A673 (cell line): Measurements from ENCODE around the gene PKD2. TPM values are rescaled to one million over a fixed set of nuclear protein-coding genes. Genes with fewer than 3 reads are reported as not detected.

Source experiments
- BruUV-seq: library from RNA; stranded (reverse); fragments of 400-500 nt; replicated peaks from 2 replicates; lab custom pipeline; 2021; lab: Mats Ljungman, UMichigan
- CTCF ChIA-PET: fragments of 300-600 bp; sonication (Branson Sonifier 250); formaldehyde crosslinking; loops from one replicate; lab custom pipeline; 2022; ENCODE audit warnings: antibody characterized with exemption; lab: Charles Lee
- POLR2A ChIA-PET: fragments of 300-600 bp; sonication (Branson Sonifier 250); formaldehyde crosslinking; loops from one replicate; lab custom pipeline; 2022; ENCODE audit warnings: antibody characterized with exemption; ENCODE audit not compliant: low non-redundant PET; lab: Charles Lee
- DNase-seq: peaks from one replicate; pipeline ENCODE4 v3.0.0-alpha.2; 2015; ENCODE audit warnings: low spot score
- H3K27ac ChIP-seq: fragments of 200-600 bp; sonication (generic); 2 replicates; pipeline ENCODE4 v1.5.1; 2016; ENCODE audit warnings: mixed run types, low read depth, mild to moderate bottlenecking, mixed read lengths, antibody characterized with exemption, low read length; ENCODE audit not compliant: poor library complexity, severe bottlenecking
- H3K27me3 ChIP-seq: fragments of 200-600 bp; sonication (generic); replicated peaks from 2 replicates; pipeline ENCODE4 v1.6.1; 2017; ENCODE audit warnings: mixed run types, low read depth, mild to moderate bottlenecking, mixed read lengths, antibody characterized with exemption, low read length; ENCODE audit not compliant: insufficient read depth, poor library complexity
- H3K36me3 ChIP-seq: fragments of 200-600 bp; sonication (generic); 2 replicates; pipeline ENCODE4 v1.6.1; 2016; ENCODE audit warnings: mixed run types, mild to moderate bottlenecking, mixed read lengths, antibody characterized with exemption, low read length; ENCODE audit not compliant: insufficient read depth, poor library complexity, severe bottlenecking
- H3K4me1 ChIP-seq: fragments of 200-600 bp; sonication (generic); 2 replicates; pipeline ENCODE4 v1.6.1; 2017; ENCODE audit warnings: mixed run types, mild to moderate bottlenecking, mixed read lengths, antibody characterized with exemption, low read length; ENCODE audit not compliant: insufficient read depth, poor library complexity, severe bottlenecking
- H3K4me3 ChIP-seq: fragments of 200-600 bp; sonication (generic); 2 replicates; pipeline ENCODE4 v1.5.1; 2016; ENCODE audit warnings: low read depth, mixed run types, mild to moderate bottlenecking, mixed read lengths, low read length; ENCODE audit not compliant: poor library complexity, severe bottlenecking
- H3K9me3 ChIP-seq: fragments of 200-600 bp; sonication (generic); 2 replicates; pipeline ENCODE4 v1.6.1; 2016; ENCODE audit warnings: mixed run types, low read depth, mild to moderate bottlenecking, mixed read lengths, antibody characterized with exemption, low read length; ENCODE audit not compliant: poor library complexity, severe bottlenecking
- EZH2 ChIP-seq: fragments of 200-600 bp; sonication (generic); IDR thresholded peaks from 2 replicates; pipeline ENCODE4 v1.6.1; 2017; ENCODE audit warnings: borderline replicate concordance, low read depth, mild to moderate bottlenecking, mixed read lengths, antibody characterized with exemption, low read length; ENCODE audit not compliant: poor library complexity, severe bottlenecking
- intact Hi-C: fragments of 100-400 bp; cut with micrococcal nuclease; formaldehyde crosslinking; loops from one replicate; pipeline ENCODE4 v1.10.0; 2022; ENCODE audit not compliant: unreplicated experiment
- total RNA-seq: library from RNA; stranded (reverse); gene quantifications from 2 replicates; pipeline ENCODE4 v1.2.3, GENCODE V29; 2021
- TF ChIP-seq, protein P1 (sequence below): fragments of 300-800, 200-600 bp; sonication (generic); conservative IDR thresholded peaks from 2 replicates; pipeline ENCODE4 v1.5.1; 2017; ENCODE audit warnings: low read depth, mild to moderate bottlenecking, antibody characterized with exemption, low read length, moderate library complexity, mixed read lengths

PKD2 gene
- total RNA-seq, 1 experiment from 2014 or later: 10.0 TPM

DNA sequence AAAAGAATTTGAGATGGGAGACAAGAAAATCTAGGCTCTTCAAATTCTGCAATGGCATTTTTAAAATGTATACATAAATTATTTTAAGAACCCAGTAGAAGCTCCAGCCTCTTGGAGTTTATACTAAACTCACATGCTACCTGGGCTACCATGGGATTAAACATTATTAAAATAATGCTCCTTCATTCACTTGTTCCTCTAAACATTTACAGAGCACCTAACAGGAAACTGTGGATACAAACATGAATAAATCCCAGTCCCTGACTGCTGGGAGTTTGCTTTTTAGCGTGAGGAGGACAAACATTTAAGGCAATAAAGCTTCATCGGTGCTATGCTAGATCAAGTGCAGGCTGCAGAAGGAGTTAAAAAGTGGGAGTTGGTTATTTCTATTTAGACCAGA is 37.3 kb upstream of the PKD2 start:
- CTCF ChIA-PET: no interaction called here
- POLR2A ChIA-PET: no interaction called here
- Histone ChIP-seq H3K27me3 (no peaks in the 10 kb centered on the region), H3K4me1 (no peaks in the 10 kb centered on the region), H3K27ac (no peak overlapping the region), H3K36me3 (no peaks in the 10 kb centered on the region), H3K9me3 (no peaks in the 10 kb centered on the region), H3K4me3 (no peak overlapping the region)
- TF ChIP-seq EZH2: no peak
- TF ChIP-seq, protein P1, sequence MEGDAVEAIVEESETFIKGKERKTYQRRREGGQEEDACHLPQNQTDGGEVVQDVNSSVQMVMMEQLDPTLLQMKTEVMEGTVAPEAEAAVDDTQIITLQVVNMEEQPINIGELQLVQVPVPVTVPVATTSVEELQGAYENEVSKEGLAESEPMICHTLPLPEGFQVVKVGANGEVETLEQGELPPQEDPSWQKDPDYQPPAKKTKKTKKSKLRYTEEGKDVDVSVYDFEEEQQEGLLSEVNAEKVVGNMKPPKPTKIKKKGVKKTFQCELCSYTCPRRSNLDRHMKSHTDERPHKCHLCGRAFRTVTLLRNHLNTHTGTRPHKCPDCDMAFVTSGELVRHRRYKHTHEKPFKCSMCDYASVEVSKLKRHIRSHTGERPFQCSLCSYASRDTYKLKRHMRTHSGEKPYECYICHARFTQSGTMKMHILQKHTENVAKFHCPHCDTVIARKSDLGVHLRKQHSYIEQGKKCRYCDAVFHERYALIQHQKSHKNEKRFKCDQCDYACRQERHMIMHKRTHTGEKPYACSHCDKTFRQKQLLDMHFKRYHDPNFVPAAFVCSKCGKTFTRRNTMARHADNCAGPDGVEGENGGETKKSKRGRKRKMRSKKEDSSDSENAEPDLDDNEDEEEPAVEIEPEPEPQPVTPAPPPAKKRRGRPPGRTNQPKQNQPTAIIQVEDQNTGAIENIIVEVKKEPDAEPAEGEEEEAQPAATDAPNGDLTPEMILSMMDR: no peak
- intact Hi-C loops: loop anchor here (5.0 kb wide), 1 partner anchor 242 kb away; no protein-coding TSS in a partner anchor
- BruUV-seq: no TSS peak
- DNase-seq: no peak

DNA sequence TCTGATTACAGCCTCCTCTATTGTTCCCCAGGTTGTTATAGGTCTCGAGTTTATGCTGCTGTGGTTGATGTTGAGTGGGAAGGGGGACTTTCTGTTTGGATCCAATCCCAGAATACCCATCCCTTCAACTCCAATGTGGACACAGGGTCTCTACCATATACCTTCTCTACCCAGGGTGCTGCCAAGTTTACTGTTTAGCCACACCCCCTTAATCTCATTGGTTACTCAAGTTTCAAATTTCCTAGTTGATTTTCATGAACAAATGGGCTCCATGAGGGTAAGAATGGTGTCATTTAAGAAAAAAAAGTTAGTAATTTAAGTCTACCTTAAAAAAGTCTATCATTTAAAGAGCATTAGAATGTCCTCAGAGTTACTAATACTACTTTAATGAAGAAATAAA is 35.6 kb upstream of the PKD2 start:
- ChIA-PET CTCF (no interaction called here), POLR2A (no interaction called here)
- Histone ChIP-seq H3K27ac (no peak overlapping the region), H3K4me1 (no peaks in the 10 kb centered on the region), H3K36me3 (no peaks in the 10 kb centered on the region), H3K27me3 (no peaks in the 10 kb centered on the region), H3K9me3 (no peaks in the 10 kb centered on the region), H3K4me3 (no peak overlapping the region)
- intact Hi-C loops: loop anchor here (5.0 kb wide), 1 partner anchor 240 kb away; no protein-coding TSS in a partner anchor
- no peak for DNase-seq
- no TSS peak for BruUV-seq
- TF ChIP-seq, protein P1: no peak
- TF ChIP-seq EZH2: no peak

DNA sequence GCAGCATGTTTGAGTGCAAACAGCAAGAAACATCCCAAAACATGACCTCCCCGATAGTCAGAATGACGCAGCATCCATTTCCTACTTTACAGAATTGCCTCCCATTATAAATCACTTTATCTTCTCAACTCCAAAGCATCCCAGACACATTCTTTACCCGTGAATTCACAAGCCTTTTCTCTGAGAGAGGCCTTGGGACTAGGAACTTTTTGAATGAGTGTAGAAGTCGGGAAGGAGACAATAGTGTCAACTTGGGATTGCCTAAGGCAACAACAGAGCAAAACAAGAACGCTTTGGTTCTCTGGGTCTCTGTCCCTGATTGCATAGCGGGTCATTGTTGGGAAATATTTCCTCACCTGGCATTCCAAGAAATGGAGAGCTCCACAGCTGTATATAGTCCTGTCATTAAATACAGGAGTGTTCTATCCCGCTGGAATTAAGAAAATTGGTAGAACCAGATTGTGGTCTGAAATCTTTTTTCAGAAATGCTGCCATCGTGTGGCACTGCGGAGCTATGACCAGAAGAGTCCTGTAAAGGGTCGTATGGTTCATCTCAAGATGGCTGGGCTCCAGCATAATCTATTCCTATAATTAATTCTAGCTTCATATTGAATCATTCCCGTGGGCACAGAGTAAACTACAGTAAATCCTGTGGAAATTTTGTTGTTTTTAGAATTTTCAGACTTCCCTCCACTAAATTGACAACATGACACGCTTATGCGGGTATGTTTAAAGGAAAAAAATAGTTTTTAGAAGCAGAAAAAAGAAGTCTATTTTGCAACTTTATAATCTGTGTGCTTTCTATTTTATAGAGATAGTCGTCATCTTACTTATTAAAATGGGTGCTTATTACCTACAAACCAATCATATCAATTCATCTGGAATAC is 33.9 kb upstream of the PKD2 start:
- ChIA-PET CTCF (interaction anchor here (0.7 to 1.4 kb wide), 2 partner anchors 121 to 125 kb away, joined by 4 to 19 read pairs; no protein-coding TSS in a partner anchor), POLR2A (no interaction called here)
- no peaks in the 10 kb centered on the region for H3K27me3 ChIP-seq
- peak; percentile 63 for DNase-seq
- H3K27ac ChIP-seq: no peak overlapping the region
- no peaks in the 10 kb centered on the region for H3K36me3 ChIP-seq
- intact Hi-C loops: loop anchor here (1.0 to 5.0 kb wide), 2 partner anchors 120 to 239 kb away; no protein-coding TSS in a partner anchor
- H3K4me1 ChIP-seq: no peaks in the 10 kb centered on the region
- TF ChIP-seq, protein P1: peak; percentile 58
- TF ChIP-seq EZH2: no peak
- H3K4me3 ChIP-seq: no peak overlapping the region
- H3K9me3 ChIP-seq: no peaks in the 10 kb centered on the region
- BruUV-seq: no TSS peak
